ENCODE measurements around the gene HIGD1C.
"Not testable (repeated sequence)": the region's sequence is repeated elsewhere in the genome, so short reads cannot be mapped to it uniquely, and the experiment has no call there.

The HIGD1C gene

GRCh38 chr12:50952510-50952909 lies at the start of gene HIGD1C:
Gene HIGD1C, plus strand, starts transcription at chr12:50952544. Its CDS starts 1,455 bp downstream, at chr12:50953999.
- DNase-seq (ENCODE audit: low read depth in 2 of 2) = no peak

GRCh38 chr12:50908479-50908878 lies 43.9 kb upstream of the HIGD1C start:
- not testable (repeated sequence) for DNase-seq (ENCODE audit: low read depth in 2 of 2)

- not testable (repeated sequence) for DNase-seq (ENCODE audit: low read depth in 2 of 2)
Measured at GRCh38 chr12:50912361-50912760, 40.0 kb upstream of the HIGD1C start.

- no peak for DNase-seq (ENCODE audit: low read depth in 2 of 2)
Measured at GRCh38 chr12:50913224-50913623, 39.1 kb upstream of the HIGD1C start.

- no peak for DNase-seq (ENCODE audit: low read depth in 2 of 2)
Measured at GRCh38 chr12:50914872-50915484, 37.4 kb upstream of the HIGD1C start.

- no peak for DNase-seq (ENCODE audit: low read depth in 2 of 2)
Measured at GRCh38 chr12:50916292-50916691, 36.1 kb upstream of the HIGD1C start.

GRCh38 chr12:50918584-50919316 lies 33.6 kb upstream of the HIGD1C start:
- no peak for DNase-seq (ENCODE audit: low read depth in 2 of 2)

- DNase-seq (ENCODE audit: low read depth in 2 of 2) = peak in 1 of 2 experiments; percentile 5
Measured at GRCh38 chr12:50922820-50923219, 29.5 kb upstream of the HIGD1C start.

- DNase-seq (ENCODE audit: low read depth in 2 of 2) = no peak
Measured at GRCh38 chr12:50923361-50924130, 28.8 kb upstream of the HIGD1C start.

GRCh38 chr12:50924131-50924438 lies 28.3 kb upstream of the HIGD1C start:
- no peak for DNase-seq (ENCODE audit: low read depth in 2 of 2)

GRCh38 chr12:50924439-50925341 lies 27.7 kb upstream of the HIGD1C start:
- peak; percentile 65 to 68 for DNase-seq (ENCODE audit: low read depth in 2 of 2)

- DNase-seq (ENCODE audit: low read depth in 2 of 2) = no peak
Measured at GRCh38 chr12:50925342-50925651, 27.0 kb upstream of the HIGD1C start.

GRCh38 chr12:50925920-50926319 lies 26.4 kb upstream of the HIGD1C start:
- DNase-seq (ENCODE audit: low read depth in 2 of 2) = no peak

- DNase-seq (ENCODE audit: low read depth in 2 of 2) = no peak
Measured at GRCh38 chr12:50926415-50926814, 25.9 kb upstream of the HIGD1C start.

- not testable (repeated sequence) for DNase-seq (ENCODE audit: low read depth in 2 of 2)
Measured at GRCh38 chr12:50926932-50927331, 25.4 kb upstream of the HIGD1C start.

GRCh38 chr12:50927356-50927755 lies 25.0 kb upstream of the HIGD1C start:
- no peak for DNase-seq (ENCODE audit: low read depth in 2 of 2)

GRCh38 chr12:50927766-50928224 lies 24.5 kb upstream of the HIGD1C start:
- DNase-seq (ENCODE audit: low read depth in 2 of 2) = no peak

GRCh38 chr12:50928392-50928791 lies 24.0 kb upstream of the HIGD1C start:
- DNase-seq (ENCODE audit: low read depth in 2 of 2) = no peak

GRCh38 chr12:50929831-50930230 lies 22.5 kb upstream of the HIGD1C start:
- no peak for DNase-seq (ENCODE audit: low read depth in 2 of 2)

- DNase-seq (ENCODE audit: low read depth in 2 of 2) = not testable (repeated sequence)
Measured at GRCh38 chr12:50930477-50930876, 21.9 kb upstream of the HIGD1C start.

GRCh38 chr12:50932787-50933280 lies 19.5 kb upstream of the HIGD1C start:
- no peak for DNase-seq (ENCODE audit: low read depth in 2 of 2)

Data from fibroblast of skin of left quadriceps (primary cell).